Activated CD4-positive, alpha-beta T cell treated with anti-CD3 and anti-CD28 coated beads, Interleukin-2, amount 10 ng/mL, durations not matched to agents 7 days and 5 days (primary cell): ENCODE measurements around the gene MGAM2. TPM values are rescaled to one million over a fixed set of nuclear protein-coding genes. Genes with fewer than 3 reads are reported as not detected.

Experiments used
- CTCF ChIA-PET: fragments of 350-600 bp; sonication (Branson Sonifier 250); formaldehyde crosslinking; loops from one replicate; lab custom pipeline; 2021; ENCODE audit warnings: antibody characterized with exemption; lab: Charles Lee
- POLR2A ChIA-PET: fragments of 350-600 bp; sonication (Branson Sonifier 250); formaldehyde crosslinking; loops from one replicate; lab custom pipeline; 2021; ENCODE audit warnings: antibody characterized with exemption; lab: Charles Lee
- DNase-seq: peaks from one replicate; pipeline ENCODE4 v3.0.0-alpha.2; 2020
- H3K27ac Mint-ChIP-seq: one replicate; pipeline ENCODE4 v1.8.0; 2021; ENCODE audit warnings: mild to moderate bottlenecking, moderate library complexity, mixed read lengths
- H3K27me3 Mint-ChIP-seq: one replicate; pipeline ENCODE4 v1.8.0; 2021; ENCODE audit warnings: mixed read lengths
- H3K36me3 Mint-ChIP-seq: one replicate; pipeline ENCODE4 v1.8.0; 2021; ENCODE audit warnings: low read depth, mixed read lengths
- H3K4me1 Mint-ChIP-seq: one replicate; pipeline ENCODE4 v1.8.0; 2021; ENCODE audit warnings: mixed read lengths
- H3K4me3 Mint-ChIP-seq: one replicate; pipeline ENCODE4 v1.8.0; 2021; ENCODE audit warnings: mild to moderate bottlenecking, moderate library complexity, mixed read lengths
- H3K9me3 Mint-ChIP-seq: one replicate; pipeline ENCODE4 v1.8.0; 2021; ENCODE audit warnings: mixed read lengths
- total RNA-seq, 2 experiments: library from RNA; stranded (reverse); gene quantifications; one replicate each; pipeline ENCODE4 v1.2.3, GENCODE V29; 2021

The MGAM2 gene
- total RNA-seq, 2 experiments from 2014 or later, result not detected

DNA sequence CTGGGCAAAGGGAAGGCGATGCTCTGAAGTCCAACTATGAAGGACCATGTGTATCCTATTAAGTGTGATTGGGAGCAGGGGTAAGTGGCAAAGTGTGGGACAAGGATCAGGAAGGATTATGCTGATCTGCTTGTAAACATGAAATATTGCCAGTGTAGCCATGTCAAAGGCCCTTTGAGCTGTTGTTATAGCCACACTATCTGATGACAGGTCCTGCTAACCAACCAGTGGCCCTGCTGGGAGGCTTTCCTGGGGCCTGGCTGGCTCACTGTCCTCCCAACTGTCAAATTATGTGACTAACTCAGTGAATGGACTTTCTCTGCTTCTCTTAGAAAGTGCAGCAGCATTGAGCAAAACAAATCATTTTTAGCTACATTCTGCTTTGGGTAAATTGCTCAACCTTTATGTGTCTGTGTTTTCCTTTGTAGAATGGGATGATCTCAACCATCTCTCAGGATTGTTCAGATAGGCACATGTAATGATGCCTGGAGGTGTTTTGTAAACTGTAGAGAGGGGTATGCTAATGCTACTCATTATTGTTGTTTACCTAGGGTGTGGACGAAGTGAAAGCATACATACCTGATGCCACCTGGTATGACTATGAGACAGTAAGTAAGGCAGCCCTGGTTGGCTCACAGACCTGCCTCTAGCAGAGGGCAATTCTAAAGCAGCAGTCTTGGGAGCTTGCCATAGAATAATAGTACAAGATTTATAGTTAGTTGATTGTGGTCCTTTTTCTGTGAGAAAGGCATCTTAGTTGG is 47.4 kb downstream of the MGAM2 start:
- H3K27ac Mint-ChIP-seq, result no peak overlapping the region
- H3K4me3 Mint-ChIP-seq, result no peak overlapping the region
- no peak for DNase-seq
- ChIA-PET CTCF (no interaction called here), POLR2A (no interaction called here)
- no peaks in the 10 kb centered on the region for H3K4me1 Mint-ChIP-seq
- H3K9me3 Mint-ChIP-seq, result no peaks in the 10 kb centered on the region
- H3K27me3 Mint-ChIP-seq, result peaks cover 4% of the 10 kb centered on the region
- H3K36me3 Mint-ChIP-seq, result no peaks in the 10 kb centered on the region

GRCh38 chr7:142161921-142162320 is 50.4 kb downstream of the MGAM2 start:
- no peak overlapping the region for H3K4me3 Mint-ChIP-seq
- no peaks in the 10 kb centered on the region for H3K9me3 Mint-ChIP-seq
- peaks cover 2% of the 10 kb centered on the region for H3K27me3 Mint-ChIP-seq
- H3K27ac Mint-ChIP-seq, result no peak overlapping the region
- CTCF ChIA-PET, result no interaction called here
- H3K36me3 Mint-ChIP-seq, result no peaks in the 10 kb centered on the region
- POLR2A ChIA-PET, result no interaction called here
- DNase-seq, result no peak
- H3K4me1 Mint-ChIP-seq, result no peaks in the 10 kb centered on the region

GRCh38 chr7:142168746-142169145 is 57.2 kb downstream of the MGAM2 start:
- H3K27me3 Mint-ChIP-seq, result no peaks in the 10 kb centered on the region
- CTCF ChIA-PET, result interaction anchor here (1.0 kb wide), 1 partner anchor 12 kb away, joined by 3 read pairs; no protein-coding TSS in a partner anchor
- no peaks in the 10 kb centered on the region for H3K9me3 Mint-ChIP-seq
- H3K4me1 Mint-ChIP-seq, result no peaks in the 10 kb centered on the region
- no peak for DNase-seq
- no peak overlapping the region for H3K4me3 Mint-ChIP-seq
- H3K27ac Mint-ChIP-seq, result no peak overlapping the region
- no peaks in the 10 kb centered on the region for H3K36me3 Mint-ChIP-seq
- POLR2A ChIA-PET, result no interaction called here

DNA sequence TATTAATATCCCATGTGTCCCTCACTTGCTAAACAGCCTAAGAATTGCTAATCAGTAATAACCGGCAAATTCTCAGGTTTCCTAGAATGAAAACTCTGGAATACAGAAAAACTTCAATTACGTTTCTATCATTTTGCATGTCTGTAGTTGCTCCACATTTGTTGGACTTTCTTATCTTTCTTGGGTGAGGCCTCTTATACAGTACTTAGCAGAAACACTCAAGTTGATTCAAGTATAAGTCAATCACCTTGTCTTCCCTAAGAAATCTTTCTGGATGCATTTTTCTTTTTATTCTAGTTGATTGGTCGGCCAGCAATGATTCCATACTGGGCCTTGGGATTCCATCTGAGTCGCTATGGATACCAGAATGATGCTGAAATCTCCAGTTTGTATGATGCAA is 61.4 kb downstream of the MGAM2 start:
- peaks cover 5% of the 10 kb centered on the region for H3K27me3 Mint-ChIP-seq
- H3K27ac Mint-ChIP-seq, result no peak overlapping the region
- peaks cover 3% of the 10 kb centered on the region for H3K4me1 Mint-ChIP-seq
- H3K9me3 Mint-ChIP-seq, result peaks cover 2% of the 10 kb centered on the region
- no peak overlapping the region for H3K4me3 Mint-ChIP-seq
- H3K36me3 Mint-ChIP-seq, result no peaks in the 10 kb centered on the region
- ChIA-PET CTCF (no interaction called here), POLR2A (no interaction called here)
- DNase-seq, result no peak

GRCh38 chr7:142174441-142174840 is 62.9 kb downstream of the MGAM2 start:
- peaks cover 7% of the 10 kb centered on the region for H3K4me1 Mint-ChIP-seq
- ChIA-PET CTCF (no interaction called here), POLR2A (no interaction called here)
- DNase-seq, result no peak
- H3K27me3 Mint-ChIP-seq, result peaks cover 5% of the 10 kb centered on the region
- H3K9me3 Mint-ChIP-seq, result peaks cover 2% of the 10 kb centered on the region
- no peak overlapping the region for H3K27ac Mint-ChIP-seq
- H3K36me3 Mint-ChIP-seq, result no peaks in the 10 kb centered on the region
- no peak overlapping the region for H3K4me3 Mint-ChIP-seq

GRCh38 chr7:142175594-142175993 is 64.1 kb downstream of the MGAM2 start:
- H3K36me3 Mint-ChIP-seq, result no peaks in the 10 kb centered on the region
- CTCF ChIA-PET, result no interaction called here
- H3K4me1 Mint-ChIP-seq, result peaks cover 7% of the 10 kb centered on the region
- POLR2A ChIA-PET, result no interaction called here
- DNase-seq, result no peak
- H3K9me3 Mint-ChIP-seq, result peaks cover 2% of the 10 kb centered on the region
- no peak overlapping the region for H3K4me3 Mint-ChIP-seq
- H3K27me3 Mint-ChIP-seq, result peaks cover 13% of the 10 kb centered on the region
- no peak overlapping the region for H3K27ac Mint-ChIP-seq

- Mint-ChIP-seq H3K9me3 (peaks cover 2% of the 10 kb centered on the region), H3K4me1 (peaks cover 7% of the 10 kb centered on the region), H3K36me3 (no peaks in the 10 kb centered on the region), H3K27me3 (peaks cover 13% of the 10 kb centered on the region), H3K27ac (no peak overlapping the region), H3K4me3 (no peak overlapping the region)
- POLR2A ChIA-PET, result no interaction called here
- no peak for DNase-seq
- CTCF ChIA-PET, result no interaction called here
These were observed 65.4 kb downstream of the MGAM2 start for GRCh38 chr7:142176901-142177300.

DNA sequence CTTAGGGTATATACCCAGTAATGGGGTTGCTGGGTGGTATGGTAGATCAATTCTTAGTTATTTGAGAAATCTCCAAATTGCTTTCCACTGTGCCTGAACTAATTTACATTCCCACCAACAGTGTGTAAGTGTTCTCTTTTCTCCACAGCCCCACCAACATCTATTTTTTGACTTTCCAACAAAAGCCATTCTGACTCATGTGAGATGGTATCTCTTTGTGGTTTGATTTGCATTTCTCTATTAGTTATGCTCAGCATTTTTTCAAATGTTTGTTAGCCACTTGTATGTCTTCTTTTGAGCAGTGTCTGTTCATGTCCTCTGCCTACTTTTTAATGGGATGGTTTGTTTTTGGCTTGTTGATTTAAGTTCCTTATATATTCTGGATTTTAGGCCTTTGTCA is 66.4 kb downstream of the MGAM2 start:
- DNase-seq, result no peak
- H3K36me3 Mint-ChIP-seq, result no peaks in the 10 kb centered on the region
- H3K27ac Mint-ChIP-seq, result no peak overlapping the region
- ChIA-PET POLR2A (no interaction called here), CTCF (no interaction called here)
- no peak overlapping the region for H3K4me3 Mint-ChIP-seq
- H3K9me3 Mint-ChIP-seq, result peaks cover 2% of the 10 kb centered on the region
- H3K4me1 Mint-ChIP-seq, result peaks cover 7% of the 10 kb centered on the region
- peaks cover 16% of the 10 kb centered on the region for H3K27me3 Mint-ChIP-seq

GRCh38 chr7:142180426-142180825 is 68.9 kb downstream of the MGAM2 start:
- POLR2A ChIA-PET, result no interaction called here
- no peak overlapping the region for H3K4me3 Mint-ChIP-seq
- no peak for DNase-seq
- no peaks in the 10 kb centered on the region for H3K9me3 Mint-ChIP-seq
- peaks cover 16% of the 10 kb centered on the region for H3K27me3 Mint-ChIP-seq
- H3K36me3 Mint-ChIP-seq, result no peaks in the 10 kb centered on the region
- CTCF ChIA-PET, result interaction anchor here (1.0 kb wide), 1 partner anchor 11 kb away, joined by 3 read pairs; no protein-coding TSS in a partner anchor
- H3K27ac Mint-ChIP-seq, result no peak overlapping the region
- peaks cover 7% of the 10 kb centered on the region for H3K4me1 Mint-ChIP-seq

GRCh38 chr7:142181211-142181610 is 69.7 kb downstream of the MGAM2 start:
- Mint-ChIP-seq H3K27ac (no peak overlapping the region), H3K4me1 (peaks cover 7% of the 10 kb centered on the region), H3K36me3 (no peaks in the 10 kb centered on the region), H3K27me3 (peaks cover 18% of the 10 kb centered on the region), H3K4me3 (no peak overlapping the region), H3K9me3 (no peaks in the 10 kb centered on the region)
- ChIA-PET CTCF (interaction anchor here (1.0 kb wide), 1 partner anchor 12 kb away, joined by 3 read pairs; no protein-coding TSS in a partner anchor), POLR2A (no interaction called here)
- no peak for DNase-seq

GRCh38 chr7:142181966-142182365 is 70.4 kb downstream of the MGAM2 start:
- Mint-ChIP-seq H3K27ac (no peak overlapping the region), H3K9me3 (no peaks in the 10 kb centered on the region), H3K4me1 (peaks cover 7% of the 10 kb centered on the region), H3K36me3 (no peaks in the 10 kb centered on the region), H3K4me3 (no peak overlapping the region), H3K27me3 (peaks cover 20% of the 10 kb centered on the region)
- POLR2A ChIA-PET, result no interaction called here
- CTCF ChIA-PET, result no interaction called here
- no peak for DNase-seq

DNA sequence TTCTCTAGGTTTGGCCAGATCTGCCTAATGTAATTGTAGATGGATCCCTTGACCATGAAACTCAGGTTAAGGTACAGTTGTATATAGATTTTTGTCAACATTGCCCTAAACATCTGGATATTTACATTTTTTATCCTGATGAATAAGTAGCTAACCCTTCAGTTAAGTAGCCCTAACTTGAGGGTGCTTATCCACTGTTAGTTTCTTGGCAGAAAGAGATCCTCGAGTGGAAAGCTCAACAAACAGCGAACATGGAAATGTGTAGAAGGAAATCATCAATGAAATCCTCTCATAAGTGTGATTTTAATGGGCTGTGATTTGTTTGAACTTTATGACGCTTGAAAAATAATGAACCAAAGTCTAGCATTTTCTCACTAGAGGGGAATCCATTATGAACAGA is 73.6 kb downstream of the MGAM2 start:
- no peak for DNase-seq
- H3K4me1 Mint-ChIP-seq, result peaks cover 5% of the 10 kb centered on the region
- ChIA-PET CTCF (interaction anchor here (1.0 kb wide), 1 partner anchor 116 kb away, joined by 3 read pairs; no protein-coding TSS in a partner anchor), POLR2A (no interaction called here)
- H3K9me3 Mint-ChIP-seq, result no peaks in the 10 kb centered on the region
- H3K36me3 Mint-ChIP-seq, result no peaks in the 10 kb centered on the region
- H3K4me3 Mint-ChIP-seq, result no peak overlapping the region
- peaks cover 13% of the 10 kb centered on the region for H3K27me3 Mint-ChIP-seq
- H3K27ac Mint-ChIP-seq, result no peak overlapping the region

DNA sequence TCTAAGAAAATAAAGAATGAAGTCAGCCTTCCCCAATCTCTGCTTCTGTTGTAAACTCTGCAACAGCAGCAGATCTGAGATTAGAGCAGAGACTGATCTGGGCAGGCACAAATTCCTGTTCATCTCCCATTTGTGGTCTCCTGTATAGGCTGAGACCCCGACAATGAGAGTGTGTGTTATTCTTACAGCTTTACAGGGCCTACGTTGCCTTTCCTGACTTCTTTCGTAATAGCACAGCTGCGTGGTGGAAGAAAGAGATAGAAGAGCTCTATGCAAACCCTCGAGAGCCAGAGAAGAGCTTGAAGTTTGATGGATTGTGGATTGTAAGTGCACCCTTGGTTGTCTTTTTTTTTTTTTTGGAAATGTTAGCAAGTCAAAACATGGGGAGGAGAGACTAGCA is 74.3 kb downstream of the MGAM2 start:
- H3K4me3 Mint-ChIP-seq, result no peak overlapping the region
- no peaks in the 10 kb centered on the region for H3K36me3 Mint-ChIP-seq
- H3K27ac Mint-ChIP-seq, result no peak overlapping the region
- POLR2A ChIA-PET, result no interaction called here
- DNase-seq, result no peak
- H3K9me3 Mint-ChIP-seq, result no peaks in the 10 kb centered on the region
- peaks cover 10% of the 10 kb centered on the region for H3K27me3 Mint-ChIP-seq
- CTCF ChIA-PET, result interaction anchor here (0.6 to 1.0 kb wide), 3 partner anchors 31 to 695 kb away, joined by 3 to 4 read pairs (median 3); no protein-coding TSS in a partner anchor
- peaks cover 5% of the 10 kb centered on the region for H3K4me1 Mint-ChIP-seq
